SK-N-SH (cell line): ENCODE measurements around the gene CD81. TPM values are rescaled to one million over a fixed set of nuclear protein-coding genes. Genes with fewer than 3 reads are reported as not detected.

Experiments
- CTCF ChIA-PET: fragments of 300-600, 350-600 bp; formaldehyde crosslinking; extraction: SDS; loops from one replicate; lab custom pipeline; 2021; lab: Yijun Ruan, JAX
- POLR2A ChIA-PET: fragments of 350-600 bp; sonication (Branson Sonifier 250); formaldehyde crosslinking; extraction: SDS; loops from one replicate; lab custom pipeline; 2020; ENCODE audit warnings: antibody characterized with exemption, inconsistent platforms; lab: Yijun Ruan, JAX
- DNase-seq: peaks from one replicate; pipeline ENCODE4 v3.0.0; 2012
- H2AFZ ChIP-seq: fragments of 200-600 bp; sonication (generic); 2 replicates; pipeline ENCODE4 v1.8.1; 2016; ENCODE audit warnings: antibody characterized with exemption, mild to moderate bottlenecking, low read depth
- H3F3A ChIP-seq: fragments of 200-600 bp; sonication (generic); replicated peaks from 2 replicates; pipeline ENCODE3; 2016; ENCODE audit warnings: antibody characterized with exemption, mild to moderate bottlenecking; ENCODE audit not compliant: insufficient read depth
- H3K27ac ChIP-seq, 2 experiments: fragments of 200-500 bp in 1 of 2; fragments of 200-600 bp in 1 of 2; sonication (Bioruptor generic) in 1 of 2; sonication (generic), shearing (Covaris generic) in 1 of 2; 2 replicates each; pipeline versions ENCODE4 v1.5.1 to v1.6.1; 2014 to 2016; ENCODE audit warnings: low read depth in 2 of 2, inconsistent platforms in 1 of 2, low read length in 1 of 2, mild to moderate bottlenecking in 1 of 2, mixed read lengths in 1 of 2
- H3K27me3 ChIP-seq: fragments of 200-600 bp; sonication (generic), shearing (Covaris generic); 2 replicates; pipeline ENCODE4 v1.6.1; 2016; ENCODE audit warnings: mixed run types; ENCODE audit not compliant: insufficient read depth
- H3K36me3 ChIP-seq, 2 experiments: fragments of 200-500 bp in 1 of 2; fragments of 200-600 bp in 1 of 2; sonication (Bioruptor generic) in 1 of 2; sonication (generic) in 1 of 2; replicated peaks in 1 of 2; 2 replicates each; pipeline versions ENCODE3 to v1.5.1; 2014 to 2016; ENCODE audit warnings: low read length in 1 of 2, mild to moderate bottlenecking in 1 of 2; ENCODE audit not compliant: insufficient read depth in 2 of 2, control insufficient read depth in 1 of 2
- H3K4me1 ChIP-seq, 2 experiments: fragments of 200-500 bp in 1 of 2; fragments of 200-600 bp in 1 of 2; sonication (Bioruptor generic) in 1 of 2; sonication (generic), shearing (Covaris generic) in 1 of 2; 2 replicates each; pipeline versions ENCODE4 v1.5.1 to v1.6.1; 2014 to 2016; ENCODE audit warnings: low read depth in 1 of 2, low read length in 1 of 2, mixed run types in 1 of 2; ENCODE audit not compliant: insufficient read depth in 2 of 2, control insufficient read depth in 1 of 2
- H3K4me2 ChIP-seq: fragments of 200-600 bp; sonication (generic), shearing (Covaris generic); 2 replicates; pipeline ENCODE4 v1.6.1; 2017; ENCODE audit warnings: mixed run types
- H3K4me3 ChIP-seq, 2 experiments: fragments of 200-500 bp in 1 of 2; fragments of 200-600 bp in 1 of 2; sonication (Bioruptor generic) in 1 of 2; sonication (generic), shearing (Covaris generic) in 1 of 2; 2 replicates each; pipeline versions ENCODE4 v1.5.1 to v1.8.1; 2014 to 2016; ENCODE audit warnings: low read depth in 2 of 2, inconsistent platforms in 1 of 2, low read length in 1 of 2, mild to moderate bottlenecking in 1 of 2, mixed read lengths in 1 of 2, moderate library complexity in 1 of 2
- H3K79me2 ChIP-seq: fragments of 200-600 bp; sonication (generic); 2 replicates; pipeline ENCODE4 v1.8.1; 2017; ENCODE audit warnings: mild to moderate bottlenecking; ENCODE audit not compliant: insufficient read depth
- H3K9ac ChIP-seq: fragments of 200-600 bp; sonication (generic); 2 replicates; pipeline ENCODE4 v1.6.1; 2017; ENCODE audit warnings: mixed run types
- H3K9me2 ChIP-seq: fragments of 200-600 bp; sonication (generic); 2 replicates; pipeline ENCODE4 v1.6.1; 2017; ENCODE audit warnings: mixed run types
- H3K9me3 ChIP-seq: fragments of 200-600 bp; sonication (generic); 2 replicates; pipeline ENCODE4 v1.6.1; 2017; ENCODE audit warnings: mixed run types, mild to moderate bottlenecking, moderate library complexity
- H4K20me1 ChIP-seq: fragments of 200-600 bp; sonication (generic); 2 replicates; pipeline ENCODE4 v1.6.1; 2017; ENCODE audit warnings: mild to moderate bottlenecking, mixed run types; ENCODE audit not compliant: insufficient read depth
- CHD2 ChIP-seq: fragments of 150-350 bp; IDR thresholded peaks from 2 replicates; pipeline ENCODE4 v1.6.1; 2018; ENCODE audit warnings: low read length; ENCODE audit not compliant: partially characterized antibody
- EP300 ChIP-seq, 2 experiments: IDR thresholded peaks; 2 replicates each; pipeline versions ENCODE4 v1.4.0 to v1.6.1; 2012; ENCODE audit warnings: borderline replicate concordance in 1 of 2, low read depth in 1 of 2, low read length in 1 of 2
- GATA2 ChIP-seq: sonication (generic); formaldehyde crosslinking; IDR thresholded peaks from 2 replicates; pipeline ENCODE4 v1.5.0; 2020; ENCODE audit warnings: mild to moderate bottlenecking, missing genetic modification reagents
- MEF2A ChIP-seq: IDR thresholded peaks from 2 replicates; pipeline ENCODE4 v1.4.0; 2012; ENCODE audit warnings: low read depth, borderline replicate concordance
- NRF1 ChIP-seq: IDR thresholded peaks from 2 replicates; pipeline ENCODE4 v1.6.1; 2012; ENCODE audit warnings: low read depth, mild to moderate bottlenecking, low read length
- RAD21 ChIP-seq: IDR thresholded peaks from 2 replicates; pipeline ENCODE4 v1.6.1; 2012; ENCODE audit warnings: mild to moderate bottlenecking, low read length
- RCOR1 ChIP-seq: fragments of 150-350 bp; IDR thresholded peaks from 2 replicates; pipeline ENCODE4 v1.6.1; 2017; ENCODE audit warnings: antibody characterized with exemption, low read length
- RXRA ChIP-seq: IDR thresholded peaks from 2 replicates; pipeline ENCODE4 v1.4.0; 2012; ENCODE audit warnings: low read depth, mild to moderate bottlenecking, borderline replicate concordance
- SIN3A ChIP-seq: IDR thresholded peaks from 2 replicates; pipeline ENCODE4 v1.6.1; 2012; ENCODE audit warnings: low read depth, mild to moderate bottlenecking, low read length, moderate library complexity, borderline replicate concordance
- SMC3 ChIP-seq: IDR thresholded peaks from 2 replicates; pipeline ENCODE4 v1.6.1; 2012; ENCODE audit warnings: low read depth, low read length, improper control_type of control experiment
- TCF12 ChIP-seq: IDR thresholded peaks from 2 replicates; pipeline ENCODE4 v1.4.0; 2012
- YY1 ChIP-seq: IDR thresholded peaks from 2 replicates; pipeline ENCODE4 v1.4.0; 2012; ENCODE audit warnings: low read depth, mild to moderate bottlenecking
- WGBS: methylation state at CpG from one replicate; pipeline ENCODE4 v1.1.6; 2017; ENCODE audit warnings: low lambda C conversion rate; 5-methylcytosine and 5-hydroxymethylcytosine counted together
- polyA plus RNA-seq, 3 experiments: library from polyadenylated mRNA; depleted of rRNA; stranded (reverse); fragments of >200 nt; gene quantifications; 2 replicates each; pipeline ENCODE4 v1.2.3, GENCODE V29; 2012
- TF ChIP-seq, protein P1 (sequence below): fragments of 150-350 bp; IDR thresholded peaks from 2 replicates; pipeline ENCODE4 v1.6.1; 2016; ENCODE audit warnings: mild to moderate bottlenecking, low read depth, low read length
- TF ChIP-seq, protein P2 (sequence below): IDR thresholded peaks from 2 replicates; pipeline ENCODE4 v1.4.0; 2012; ENCODE audit warnings: low read depth
- TF ChIP-seq, protein P3 (sequence below): fragments of 150-350 bp; IDR thresholded peaks from 2 replicates; pipeline ENCODE4 v1.6.1; 2017; ENCODE audit warnings: antibody characterized with exemption, low read length, low read depth, borderline replicate concordance
- TF ChIP-seq, protein P4 (sequence below): IDR thresholded peaks from 2 replicates; pipeline ENCODE4; 2012
- TF ChIP-seq, protein P5 (sequence below): IDR thresholded peaks from 2 replicates; pipeline ENCODE4 v1.4.0; 2012; ENCODE audit warnings: low read depth, borderline replicate concordance
- TF ChIP-seq, protein P6 (sequence below): IDR thresholded peaks from 2 replicates; pipeline ENCODE4 v1.6.1; 2012; ENCODE audit warnings: mild to moderate bottlenecking, low read depth, low read length, moderate library complexity

CD81 gene
- polyA plus RNA-seq, 1 of the 3 experiments (the other 2 are of a cell fraction) = 517 TPM

DNA sequence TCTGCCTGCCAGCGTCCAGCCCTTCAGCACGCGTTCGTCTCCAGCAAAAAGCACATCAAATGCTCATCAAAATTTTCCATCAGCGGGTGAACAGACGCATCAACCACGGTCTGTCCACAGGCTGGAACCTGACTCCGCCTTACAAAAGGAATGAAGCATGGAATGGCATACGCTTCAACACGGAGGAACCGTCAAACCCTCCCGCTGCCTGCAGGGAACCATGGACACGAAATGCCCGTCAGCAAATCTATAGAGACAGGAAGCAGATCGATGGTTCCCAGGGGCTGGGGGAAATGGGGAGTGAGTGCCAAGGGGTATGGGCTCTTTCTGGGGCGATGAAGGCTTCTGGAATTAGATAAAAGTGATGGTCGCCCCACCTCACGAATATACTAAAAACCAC is 39.7 kb downstream of the CD81 start:
- no peaks in the 10 kb centered on the region for H4K20me1 ChIP-seq
- no peaks in the 10 kb centered on the region for H3K36me3 ChIP-seq
- no peak overlapping the region for H3K27ac ChIP-seq
- 83% methylated on average over 18 of the region's 18 CpGs for WGBS
- H3K27me3 ChIP-seq = no peaks in the 10 kb centered on the region
- DNase-seq = no peak
- H3K4me2 ChIP-seq = no peak overlapping the region
- H3K4me3 ChIP-seq = no peak overlapping the region
- no peaks in the 10 kb centered on the region for H3F3A ChIP-seq
- no peaks in the 10 kb centered on the region for H3K79me2 ChIP-seq
- TF ChIP-seq, protein P1, sequence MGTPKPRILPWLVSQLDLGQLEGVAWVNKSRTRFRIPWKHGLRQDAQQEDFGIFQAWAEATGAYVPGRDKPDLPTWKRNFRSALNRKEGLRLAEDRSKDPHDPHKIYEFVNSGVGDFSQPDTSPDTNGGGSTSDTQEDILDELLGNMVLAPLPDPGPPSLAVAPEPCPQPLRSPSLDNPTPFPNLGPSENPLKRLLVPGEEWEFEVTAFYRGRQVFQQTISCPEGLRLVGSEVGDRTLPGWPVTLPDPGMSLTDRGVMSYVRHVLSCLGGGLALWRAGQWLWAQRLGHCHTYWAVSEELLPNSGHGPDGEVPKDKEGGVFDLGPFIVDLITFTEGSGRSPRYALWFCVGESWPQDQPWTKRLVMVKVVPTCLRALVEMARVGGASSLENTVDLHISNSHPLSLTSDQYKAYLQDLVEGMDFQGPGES = no peak
- no peak for TF ChIP-seq MEF2A
- TF ChIP-seq GATA2 = no peak
- TF ChIP-seq, protein P2, sequence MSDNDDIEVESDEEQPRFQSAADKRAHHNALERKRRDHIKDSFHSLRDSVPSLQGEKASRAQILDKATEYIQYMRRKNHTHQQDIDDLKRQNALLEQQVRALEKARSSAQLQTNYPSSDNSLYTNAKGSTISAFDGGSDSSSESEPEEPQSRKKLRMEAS = no peak
- TF ChIP-seq, protein P3, sequence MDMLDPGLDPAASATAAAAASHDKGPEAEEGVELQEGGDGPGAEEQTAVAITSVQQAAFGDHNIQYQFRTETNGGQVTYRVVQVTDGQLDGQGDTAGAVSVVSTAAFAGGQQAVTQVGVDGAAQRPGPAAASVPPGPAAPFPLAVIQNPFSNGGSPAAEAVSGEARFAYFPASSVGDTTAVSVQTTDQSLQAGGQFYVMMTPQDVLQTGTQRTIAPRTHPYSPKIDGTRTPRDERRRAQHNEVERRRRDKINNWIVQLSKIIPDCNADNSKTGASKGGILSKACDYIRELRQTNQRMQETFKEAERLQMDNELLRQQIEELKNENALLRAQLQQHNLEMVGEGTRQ = no peak
- TF ChIP-seq EP300 (IDR thresholded peaks at IDR 0.05; ENCODE audit: borderline replicate concordance in 1 of 2, low read depth in 1 of 2, low read length in 1 of 2) = no peak
- TF ChIP-seq TCF12 = no peak
- TF ChIP-seq, protein P4, sequence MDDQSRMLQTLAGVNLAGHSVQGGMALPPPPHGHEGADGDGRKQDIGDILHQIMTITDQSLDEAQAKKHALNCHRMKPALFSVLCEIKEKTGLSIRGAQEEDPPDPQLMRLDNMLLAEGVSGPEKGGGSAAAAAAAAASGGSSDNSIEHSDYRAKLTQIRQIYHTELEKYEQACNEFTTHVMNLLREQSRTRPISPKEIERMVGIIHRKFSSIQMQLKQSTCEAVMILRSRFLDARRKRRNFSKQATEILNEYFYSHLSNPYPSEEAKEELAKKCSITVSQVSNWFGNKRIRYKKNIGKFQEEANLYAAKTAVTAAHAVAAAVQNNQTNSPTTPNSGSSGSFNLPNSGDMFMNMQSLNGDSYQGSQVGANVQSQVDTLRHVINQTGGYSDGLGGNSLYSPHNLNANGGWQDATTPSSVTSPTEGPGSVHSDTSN = no peak
- no peak for TF ChIP-seq NRF1
- TF ChIP-seq YY1 = no peak
- no peak for TF ChIP-seq RAD21
- TF ChIP-seq, protein P5, sequence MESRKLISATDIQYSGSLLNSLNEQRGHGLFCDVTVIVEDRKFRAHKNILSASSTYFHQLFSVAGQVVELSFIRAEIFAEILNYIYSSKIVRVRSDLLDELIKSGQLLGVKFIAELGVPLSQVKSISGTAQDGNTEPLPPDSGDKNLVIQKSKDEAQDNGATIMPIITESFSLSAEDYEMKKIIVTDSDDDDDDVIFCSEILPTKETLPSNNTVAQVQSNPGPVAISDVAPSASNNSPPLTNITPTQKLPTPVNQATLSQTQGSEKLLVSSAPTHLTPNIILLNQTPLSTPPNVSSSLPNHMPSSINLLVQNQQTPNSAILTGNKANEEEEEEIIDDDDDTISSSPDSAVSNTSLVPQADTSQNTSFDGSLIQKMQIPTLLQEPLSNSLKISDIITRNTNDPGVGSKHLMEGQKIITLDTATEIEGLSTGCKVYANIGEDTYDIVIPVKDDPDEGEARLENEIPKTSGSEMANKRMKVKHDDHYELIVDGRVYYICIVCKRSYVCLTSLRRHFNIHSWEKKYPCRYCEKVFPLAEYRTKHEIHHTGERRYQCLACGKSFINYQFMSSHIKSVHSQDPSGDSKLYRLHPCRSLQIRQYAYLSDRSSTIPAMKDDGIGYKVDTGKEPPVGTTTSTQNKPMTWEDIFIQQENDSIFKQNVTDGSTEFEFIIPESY = no peak
- TF ChIP-seq RCOR1 = no peak
- no peak for TF ChIP-seq SIN3A
- no peak for TF ChIP-seq SMC3
- TF ChIP-seq CHD2 = no peak
- TF ChIP-seq, protein P6, sequence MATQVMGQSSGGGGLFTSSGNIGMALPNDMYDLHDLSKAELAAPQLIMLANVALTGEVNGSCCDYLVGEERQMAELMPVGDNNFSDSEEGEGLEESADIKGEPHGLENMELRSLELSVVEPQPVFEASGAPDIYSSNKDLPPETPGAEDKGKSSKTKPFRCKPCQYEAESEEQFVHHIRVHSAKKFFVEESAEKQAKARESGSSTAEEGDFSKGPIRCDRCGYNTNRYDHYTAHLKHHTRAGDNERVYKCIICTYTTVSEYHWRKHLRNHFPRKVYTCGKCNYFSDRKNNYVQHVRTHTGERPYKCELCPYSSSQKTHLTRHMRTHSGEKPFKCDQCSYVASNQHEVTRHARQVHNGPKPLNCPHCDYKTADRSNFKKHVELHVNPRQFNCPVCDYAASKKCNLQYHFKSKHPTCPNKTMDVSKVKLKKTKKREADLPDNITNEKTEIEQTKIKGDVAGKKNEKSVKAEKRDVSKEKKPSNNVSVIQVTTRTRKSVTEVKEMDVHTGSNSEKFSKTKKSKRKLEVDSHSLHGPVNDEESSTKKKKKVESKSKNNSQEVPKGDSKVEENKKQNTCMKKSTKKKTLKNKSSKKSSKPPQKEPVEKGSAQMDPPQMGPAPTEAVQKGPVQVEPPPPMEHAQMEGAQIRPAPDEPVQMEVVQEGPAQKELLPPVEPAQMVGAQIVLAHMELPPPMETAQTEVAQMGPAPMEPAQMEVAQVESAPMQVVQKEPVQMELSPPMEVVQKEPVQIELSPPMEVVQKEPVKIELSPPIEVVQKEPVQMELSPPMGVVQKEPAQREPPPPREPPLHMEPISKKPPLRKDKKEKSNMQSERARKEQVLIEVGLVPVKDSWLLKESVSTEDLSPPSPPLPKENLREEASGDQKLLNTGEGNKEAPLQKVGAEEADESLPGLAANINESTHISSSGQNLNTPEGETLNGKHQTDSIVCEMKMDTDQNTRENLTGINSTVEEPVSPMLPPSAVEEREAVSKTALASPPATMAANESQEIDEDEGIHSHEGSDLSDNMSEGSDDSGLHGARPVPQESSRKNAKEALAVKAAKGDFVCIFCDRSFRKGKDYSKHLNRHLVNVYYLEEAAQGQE = no peak
- TF ChIP-seq RXRA = no peak
- no peaks in the 10 kb centered on the region for H3K9me2 ChIP-seq
- POLR2A ChIA-PET = no interaction called here
- CTCF ChIA-PET = interaction anchor here (1.2 to 11.8 kb wide), 9 partner anchors 14 to 223 kb away, joined by 3 to 461 read pairs (median 138); partner anchors contain the start of genes C11orf21, TSPAN32 and TSSC4
- H3K4me1 ChIP-seq = no peaks in the 10 kb centered on the region; a peak in 1 of 4 replicates
- H2AFZ ChIP-seq = no peak overlapping the region
- H3K9ac ChIP-seq = no peak overlapping the region
- no peaks in the 10 kb centered on the region for H3K9me3 ChIP-seq
